ENCODE measurements around the gene TOP2B. TPM values are rescaled to one million over a fixed set of nuclear protein-coding genes. Genes with fewer than 3 reads are reported as not detected.

TOP2B gene
- total RNA-seq, 1 donor from 2014 or later, result 83.4 TPM

- DNase-seq (no peak), ATAC-seq (no peak)
- no peaks in the 10 kb centered on the region for H3K9me3 ChIP-seq
- H3K36me3 ChIP-seq, result no peaks in the 10 kb centered on the region
- peaks cover 17% of the 10 kb centered on the region for H3K27me3 ChIP-seq
- TF ChIP-seq, protein P1, sequence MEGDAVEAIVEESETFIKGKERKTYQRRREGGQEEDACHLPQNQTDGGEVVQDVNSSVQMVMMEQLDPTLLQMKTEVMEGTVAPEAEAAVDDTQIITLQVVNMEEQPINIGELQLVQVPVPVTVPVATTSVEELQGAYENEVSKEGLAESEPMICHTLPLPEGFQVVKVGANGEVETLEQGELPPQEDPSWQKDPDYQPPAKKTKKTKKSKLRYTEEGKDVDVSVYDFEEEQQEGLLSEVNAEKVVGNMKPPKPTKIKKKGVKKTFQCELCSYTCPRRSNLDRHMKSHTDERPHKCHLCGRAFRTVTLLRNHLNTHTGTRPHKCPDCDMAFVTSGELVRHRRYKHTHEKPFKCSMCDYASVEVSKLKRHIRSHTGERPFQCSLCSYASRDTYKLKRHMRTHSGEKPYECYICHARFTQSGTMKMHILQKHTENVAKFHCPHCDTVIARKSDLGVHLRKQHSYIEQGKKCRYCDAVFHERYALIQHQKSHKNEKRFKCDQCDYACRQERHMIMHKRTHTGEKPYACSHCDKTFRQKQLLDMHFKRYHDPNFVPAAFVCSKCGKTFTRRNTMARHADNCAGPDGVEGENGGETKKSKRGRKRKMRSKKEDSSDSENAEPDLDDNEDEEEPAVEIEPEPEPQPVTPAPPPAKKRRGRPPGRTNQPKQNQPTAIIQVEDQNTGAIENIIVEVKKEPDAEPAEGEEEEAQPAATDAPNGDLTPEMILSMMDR (IDR thresholded peaks at IDR 0.05), result no peak
- no peak overlapping the region for H3K4me3 ChIP-seq
- no peak overlapping the region for H3K27ac ChIP-seq
- intact Hi-C loops (cut with DNase I), result no loop called here
- no peaks in the 10 kb centered on the region for H3K4me1 ChIP-seq
These were observed 41.5 kb upstream of the TOP2B start for GRCh38 chr3:25706213-25706612.

- Histone ChIP-seq H3K27me3 (no peaks in the 10 kb centered on the region), H3K27ac (no peak overlapping the region), H3K36me3 (no peaks in the 10 kb centered on the region), H3K4me1 (no peaks in the 10 kb centered on the region), H3K4me3 (no peak overlapping the region), H3K9me3 (no peaks in the 10 kb centered on the region)
- intact Hi-C loops (cut with DNase I), result no loop called here
- no peak for ATAC-seq
- no peak for DNase-seq
- TF ChIP-seq, protein P1 (IDR thresholded peaks at IDR 0.05), result no peak
These were observed 32.8 kb upstream of the TOP2B start for GRCh38 chr3:25697553-25697952.

- peak; percentile 58 for ATAC-seq
These were observed 31.2 kb upstream of the TOP2B start for GRCh38 chr3:25695731-25696420.

GRCh38 chr3:25693238-25693637 lies 28.5 kb upstream of the TOP2B start:
- DNase-seq (no peak), ATAC-seq (no peak)
- intact Hi-C loops (cut with DNase I), result no loop called here
- TF ChIP-seq, protein P1 (IDR thresholded peaks at IDR 0.05), result no peak
- no peak overlapping the region for H3K27ac ChIP-seq
- H3K9me3 ChIP-seq, result no peaks in the 10 kb centered on the region
- H3K36me3 ChIP-seq, result no peaks in the 10 kb centered on the region
- no peaks in the 10 kb centered on the region for H3K4me1 ChIP-seq
- H3K4me3 ChIP-seq, result no peak overlapping the region
- no peaks in the 10 kb centered on the region for H3K27me3 ChIP-seq

More at GRCh38 chr3:25695731-25696420, 31.2 kb upstream of the TOP2B start:
- H3K27ac ChIP-seq, result no peak overlapping the region
- H3K4me1 ChIP-seq, result no peaks in the 10 kb centered on the region
- H3K36me3 ChIP-seq, result no peaks in the 10 kb centered on the region
- no peaks in the 10 kb centered on the region for H3K9me3 ChIP-seq
- H3K4me3 ChIP-seq, result no peak overlapping the region
- peak; percentile 65 for DNase-seq
- no peaks in the 10 kb centered on the region for H3K27me3 ChIP-seq
- TF ChIP-seq, protein P1 (IDR thresholded peaks at IDR 0.05), result no peak
- intact Hi-C loops (cut with DNase I), result no loop called here

GRCh38 chr3:25692341-25692740 lies 27.6 kb upstream of the TOP2B start:
- intact Hi-C loops (cut with DNase I), result no loop called here
- DNase-seq (no peak), ATAC-seq (no peak)
- no peak overlapping the region for H3K4me3 ChIP-seq
- H3K27me3 ChIP-seq, result no peaks in the 10 kb centered on the region
- no peaks in the 10 kb centered on the region for H3K4me1 ChIP-seq
- TF ChIP-seq, protein P1 (IDR thresholded peaks at IDR 0.05), result no peak
- H3K27ac ChIP-seq, result no peak overlapping the region
- H3K9me3 ChIP-seq, result no peaks in the 10 kb centered on the region
- no peaks in the 10 kb centered on the region for H3K36me3 ChIP-seq

Data from upper lobe of right lung (tissue), 1 donor.